H54 (cell line): ENCODE results near the gene PEAR1.

ENCODE experiments used
- DNase-seq: peaks from one replicate; pipeline ENCODE4 v3.0.0; 2011; ENCODE audit warnings: low spot score, mixed read lengths; ENCODE audit not compliant: insufficient read length
- FAIRE-seq: peaks from 3 replicates; lab custom pipeline; 2011; peaks lifted over from hg19 to GRCh38; lab: Jason Lieb, UNC
- POLR2A ChIP-seq: IDR thresholded peaks from 2 replicates; pipeline ENCODE4 v1.6.1; 2011; ENCODE audit warnings: low read depth, mild to moderate bottlenecking, low read length

The PEAR1 gene

GRCh38 chr1:156881101-156881500 lies 12.4 kb upstream of the PEAR1 start:
- DNase-seq: no peak
- FAIRE-seq: no peak
- no peak for TF ChIP-seq POLR2A

- FAIRE-seq (no peak), DNase-seq (no peak)
- TF ChIP-seq POLR2A: no peak
Observed at GRCh38 chr1:156881663-156882062, 11.9 kb upstream of the PEAR1 start.

- no peak for TF ChIP-seq POLR2A
- FAIRE-seq (no peak), DNase-seq (no peak)
Observed at GRCh38 chr1:156882543-156882942, 11.0 kb upstream of the PEAR1 start.

- no peak for DNase-seq
- FAIRE-seq: no peak
- TF ChIP-seq POLR2A: no peak
Observed at GRCh38 chr1:156883919-156884318, 9.6 kb upstream of the PEAR1 start.

- TF ChIP-seq POLR2A: no peak
- no peak for DNase-seq
Observed at GRCh38 chr1:156884560-156885184, 8.8 kb upstream of the PEAR1 start.

GRCh38 chr1:156885314-156885713 lies 8.2 kb upstream of the PEAR1 start:
- no peak for DNase-seq
- no peak for FAIRE-seq
- TF ChIP-seq POLR2A: no peak

More at GRCh38 chr1:156884560-156885184, 8.8 kb upstream of the PEAR1 start:
- no peak for FAIRE-seq

GRCh38 chr1:156885880-156886355 lies 7.6 kb upstream of the PEAR1 start:
- FAIRE-seq: no peak

GRCh38 chr1:156886583-156887281 lies 6.8 kb upstream of the PEAR1 start:
- DNase-seq (no peak), FAIRE-seq (no peak)
- TF ChIP-seq POLR2A: no peak

More at GRCh38 chr1:156885880-156886355, 7.6 kb upstream of the PEAR1 start:
- no peak for DNase-seq
- TF ChIP-seq POLR2A: no peak

GRCh38 chr1:156887317-156887716 lies 6.2 kb upstream of the PEAR1 start:
- FAIRE-seq (no peak), DNase-seq (no peak)
- no peak for TF ChIP-seq POLR2A

GRCh38 chr1:156887734-156888133 lies 5.8 kb upstream of the PEAR1 start:
- no peak for DNase-seq
- TF ChIP-seq POLR2A: no peak
- FAIRE-seq: no peak

GRCh38 chr1:156889802-156890580 lies 3.5 kb upstream of the PEAR1 start:
- no peak for TF ChIP-seq POLR2A
- FAIRE-seq (peak; percentile 30), DNase-seq (peak; percentile 74)

GRCh38 chr1:156892190-156893047 lies 1.1 kb upstream of the PEAR1 start:
- DNase-seq (peak; percentile 94), FAIRE-seq (no peak)

GRCh38 chr1:156894001-156894400 lies 483 bp downstream of the PEAR1 start:
- TF ChIP-seq POLR2A: no peak
- DNase-seq (no peak), FAIRE-seq (no peak)

More at GRCh38 chr1:156892190-156893047, 1.1 kb upstream of the PEAR1 start:
- TF ChIP-seq POLR2A: no peak
